Stomach (tissue), 4 donors: ENCODE measurements around the gene CYP27A1.

Experiments
- CTCF ChIP-seq, 7 experiments: fragments of 450-650 bp in 4 of 7; fragments of 200-600 bp in 3 of 7; sonication (generic) in 3 of 7; IDR thresholded peaks; one replicate each; pipeline ENCODE4 v1.5.1; 2016 to 2019; ENCODE audit warnings: antibody characterized with exemption in 7 of 7, control low read depth in 2 of 7, mild to moderate bottlenecking in 1 of 7
- EP300 ChIP-seq: sonication (generic); formaldehyde crosslinking; IDR thresholded peaks from one replicate; pipeline ENCODE4 v1.6.1; 2017; ENCODE audit warnings: antibody characterized with exemption
- POLR2AphosphoS5 ChIP-seq, 3 donors: sonication (generic); formaldehyde crosslinking; IDR thresholded peaks; one replicate each; pipeline ENCODE4 v1.6.1; 2016; ENCODE audit warnings: antibody characterized with exemption in 3 of 3

- no peak for TF ChIP-seq CTCF (IDR thresholded peaks at IDR 0.05)
- no peak for TF ChIP-seq POLR2AphosphoS5 (IDR thresholded peaks at IDR 0.05)
- no peak for TF ChIP-seq EP300
Observed at GRCh38 chr2:218859988-218860831, 78.3 kb downstream of the CYP27A1 start.
